HG02870 (cell line): Measurements from ENCODE around the gene MOXD1.
"Not testable (repeated sequence)": the region's sequence is repeated elsewhere in the genome, so short reads cannot be mapped to it uniquely, and the experiment has no call there.

Experiments
- ATAC-seq: cut with Tn5 transposase; IDR thresholded peaks from one replicate; pipeline ENCODE4 v1.9.1; 2021; ENCODE audit warnings: mild to moderate bottlenecking, moderate library complexity; ENCODE audit not compliant: unreplicated experiment

The MOXD1 gene

DNA sequence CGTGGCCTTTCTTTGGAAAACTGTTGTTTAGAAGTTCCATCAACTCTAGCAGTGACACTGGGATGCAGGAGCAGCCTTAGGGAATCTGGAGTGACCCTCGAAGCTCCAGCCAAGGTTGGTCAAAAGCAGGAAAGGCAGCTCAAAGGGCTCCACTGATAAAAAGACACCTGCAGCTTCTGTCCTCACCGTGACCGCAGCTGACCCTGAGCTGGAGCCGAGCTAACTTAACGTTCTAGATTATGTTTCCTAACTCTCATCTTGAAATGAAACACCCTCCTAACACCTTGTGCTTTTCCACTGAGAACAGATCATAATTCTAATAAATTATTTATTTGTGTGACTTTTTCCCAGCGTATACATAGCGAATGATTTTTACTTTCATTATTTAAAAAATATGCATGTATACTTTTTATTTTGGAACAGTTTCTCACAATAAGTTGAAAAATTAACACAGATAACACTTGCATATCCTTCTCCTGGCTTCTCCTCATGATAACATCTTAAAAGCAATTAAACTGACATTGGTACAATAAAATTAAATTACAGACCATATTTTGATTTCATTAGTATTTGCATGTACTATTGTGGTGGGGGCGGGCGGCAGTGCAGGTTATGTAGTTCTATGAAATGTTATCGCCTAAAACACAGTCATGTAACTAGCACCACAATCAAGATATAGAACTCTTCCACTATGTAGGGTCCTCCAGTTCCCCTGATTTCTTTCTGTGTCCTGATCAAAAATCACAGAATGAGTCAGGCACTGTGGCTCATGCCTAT, 116.1 kb downstream of the MOXD1 start:
- ATAC-seq: no peak

DNA sequence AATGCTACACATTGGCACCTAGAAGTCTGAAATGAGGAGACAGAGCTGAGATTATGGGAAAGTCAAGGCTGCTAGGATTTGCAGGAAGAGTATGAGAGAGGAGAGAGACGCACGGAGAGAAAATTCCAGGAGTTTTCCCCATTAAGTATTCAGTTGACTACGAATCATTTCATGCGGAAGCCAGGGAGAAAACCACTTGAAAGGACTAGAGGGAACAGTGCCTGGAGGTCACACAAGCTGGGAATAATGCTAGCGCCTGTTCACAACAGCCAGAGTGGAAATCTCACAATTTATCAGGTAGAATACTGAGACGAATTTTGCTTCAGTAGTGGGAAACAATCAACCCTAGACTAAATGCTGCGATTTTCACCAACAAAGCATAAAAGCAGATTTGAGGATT, 118.6 kb downstream of the MOXD1 start:
- no peak for ATAC-seq

DNA sequence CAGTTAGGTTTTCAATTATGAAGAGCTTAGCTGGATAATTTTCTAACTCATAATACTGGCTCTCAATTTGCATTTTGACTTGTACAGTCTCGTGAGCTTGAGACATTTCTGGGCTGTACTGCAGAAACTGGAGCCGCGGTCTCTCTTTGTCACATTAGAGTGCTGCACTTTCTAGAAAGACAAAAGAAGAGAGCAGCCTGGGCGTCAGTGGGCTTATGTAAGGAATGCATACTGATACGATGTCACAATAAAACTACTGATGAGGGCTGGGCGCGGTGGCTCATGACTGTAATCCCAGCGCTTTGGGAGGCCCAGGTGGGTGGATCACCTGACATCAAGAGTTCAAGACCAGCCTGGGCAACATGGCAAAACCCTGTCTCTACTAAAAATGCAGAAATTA, 120.8 kb downstream of the MOXD1 start:
- ATAC-seq: no peak

DNA sequence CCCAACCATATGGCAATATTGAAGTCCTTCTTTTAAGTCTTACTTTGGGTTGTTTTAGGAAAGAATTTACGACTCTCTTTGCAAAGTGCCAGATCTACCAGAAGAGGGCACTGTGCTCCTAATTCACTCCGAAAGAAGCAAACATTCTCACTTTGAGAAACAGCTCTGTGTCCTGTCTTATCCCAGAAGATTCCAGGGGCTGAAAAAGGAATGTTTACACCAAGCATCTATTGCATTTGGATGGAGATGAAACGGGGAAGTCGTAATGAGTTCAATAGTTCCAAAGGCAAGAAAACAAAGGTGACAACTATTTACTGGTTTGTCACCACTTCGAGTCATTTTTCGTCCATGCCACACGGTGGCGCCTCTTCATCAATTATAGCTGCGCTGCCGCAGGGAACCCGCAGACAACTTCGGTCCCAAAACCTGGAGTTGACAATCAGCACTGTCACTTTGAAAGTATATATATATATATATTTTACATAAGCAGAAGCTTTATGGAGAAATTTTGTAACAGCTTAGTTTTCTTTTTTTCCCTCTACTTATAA, 121.6 kb downstream of the MOXD1 start:
- peak; percentile 75 for ATAC-seq

DNA sequence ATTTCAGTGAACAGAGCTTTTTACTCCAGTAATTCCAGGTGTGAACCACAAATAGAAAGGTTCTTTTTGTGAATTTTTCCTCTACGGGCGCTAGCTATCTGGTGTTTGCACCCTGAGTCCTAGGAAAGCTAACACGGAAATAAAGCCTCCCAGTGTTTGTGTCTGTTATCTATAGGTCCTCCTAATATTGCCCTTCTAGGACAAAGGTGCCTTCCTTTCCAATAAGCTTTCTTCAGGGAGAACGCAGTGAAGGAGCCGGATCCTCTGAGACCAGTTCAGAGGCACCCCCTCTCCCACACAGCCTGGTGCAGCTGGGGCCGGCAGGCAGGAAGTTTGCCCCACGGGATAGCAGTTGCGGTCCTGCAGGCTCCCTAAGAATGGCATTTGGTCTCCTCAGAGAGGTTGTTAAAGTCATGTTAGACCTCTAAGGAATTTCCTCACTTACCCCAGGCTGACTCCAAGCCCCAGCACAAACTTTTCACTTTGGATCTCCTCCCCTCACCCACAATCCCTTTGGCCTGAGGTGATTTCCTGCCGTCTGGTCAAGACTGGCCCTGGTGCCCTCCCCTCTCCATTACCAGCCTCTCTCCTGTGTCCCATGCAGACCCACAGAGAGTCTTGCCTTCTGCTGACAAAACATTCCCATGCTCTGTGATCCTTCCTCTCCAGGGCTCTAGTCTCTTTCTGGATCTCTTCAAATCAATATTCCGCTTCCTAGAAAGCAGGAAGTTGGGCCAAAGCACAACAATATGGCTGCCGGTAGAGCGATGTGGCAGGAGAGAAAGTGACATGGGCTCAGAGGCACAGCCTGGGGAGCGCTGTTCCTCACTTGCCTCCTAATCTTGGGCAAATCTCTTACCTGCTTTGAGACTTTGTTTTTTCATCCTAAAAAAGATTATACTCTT, 126.0 kb downstream of the MOXD1 start:
- no peak for ATAC-seq

DNA sequence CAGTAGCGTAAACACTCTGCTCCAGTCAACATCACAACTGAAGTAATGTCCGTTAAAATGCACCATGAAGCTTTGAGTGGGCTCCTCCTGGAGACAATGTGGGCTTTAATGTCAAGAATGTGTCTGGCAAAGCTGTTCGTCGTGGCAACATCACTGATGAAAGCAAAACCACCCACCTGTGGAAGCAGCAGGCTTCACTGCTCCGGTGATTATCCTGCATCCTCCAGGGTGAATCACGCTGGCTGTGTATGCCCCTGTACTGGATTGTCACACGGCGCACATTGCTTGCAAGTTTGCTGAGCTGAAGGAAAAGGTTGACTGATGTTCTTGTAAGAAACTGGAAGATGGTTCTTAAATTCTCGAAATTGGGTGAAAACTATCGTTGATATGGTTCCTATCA, 128.5 kb downstream of the MOXD1 start:
- no peak for ATAC-seq

DNA sequence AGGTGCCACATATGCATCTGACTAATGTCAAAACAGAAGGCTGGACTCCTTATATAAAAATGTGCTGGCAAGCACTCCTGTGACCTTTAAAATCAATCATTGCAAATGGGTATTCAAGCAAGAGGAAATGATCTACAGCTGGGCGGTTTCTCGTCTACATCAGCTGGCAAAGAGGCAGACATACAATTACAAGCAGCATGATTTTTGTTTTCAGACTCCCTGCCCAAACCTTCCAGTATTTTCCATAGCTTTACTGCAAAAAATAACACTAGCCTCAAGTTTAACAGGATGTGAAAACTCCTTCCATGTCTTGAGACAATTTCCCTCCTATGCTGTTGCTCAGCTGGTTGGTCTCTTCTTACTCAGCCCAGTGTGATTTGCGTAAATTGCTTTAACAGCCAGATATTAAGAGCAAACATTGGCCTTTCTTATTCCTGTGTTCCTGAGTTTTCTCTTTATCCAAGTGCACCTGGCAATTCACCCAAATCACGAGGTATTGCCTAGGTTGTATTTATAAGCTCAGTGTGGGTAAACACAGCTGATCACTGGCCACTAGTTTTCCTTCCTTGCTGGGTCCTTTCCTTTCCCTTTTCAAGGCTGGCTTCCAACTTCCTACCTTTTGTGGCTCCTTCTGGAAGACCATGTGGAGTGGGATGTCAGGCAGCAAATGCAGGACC, 130.4 kb downstream of the MOXD1 start:
- no peak for ATAC-seq

DNA sequence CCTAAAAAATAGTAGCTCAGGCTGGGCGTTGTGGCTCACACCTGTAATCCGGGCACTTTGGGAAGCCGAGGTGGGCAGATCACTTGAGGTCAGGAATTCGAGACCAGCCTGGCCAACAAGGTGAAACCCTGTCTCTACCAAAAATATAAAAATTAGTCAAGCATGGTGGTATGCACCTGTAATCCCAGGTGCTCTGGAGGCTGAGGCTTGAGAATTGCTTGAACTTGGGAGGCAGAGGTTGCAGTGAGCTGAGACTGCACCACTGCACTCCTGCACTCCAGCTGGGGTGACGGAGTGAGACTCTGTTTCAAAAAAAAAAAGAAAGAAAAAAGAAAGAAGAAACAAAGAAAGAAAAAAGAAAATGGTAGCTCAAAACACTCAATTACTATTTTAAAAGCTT, 132.6 kb downstream of the MOXD1 start:
- not testable (repeated sequence) for ATAC-seq

DNA sequence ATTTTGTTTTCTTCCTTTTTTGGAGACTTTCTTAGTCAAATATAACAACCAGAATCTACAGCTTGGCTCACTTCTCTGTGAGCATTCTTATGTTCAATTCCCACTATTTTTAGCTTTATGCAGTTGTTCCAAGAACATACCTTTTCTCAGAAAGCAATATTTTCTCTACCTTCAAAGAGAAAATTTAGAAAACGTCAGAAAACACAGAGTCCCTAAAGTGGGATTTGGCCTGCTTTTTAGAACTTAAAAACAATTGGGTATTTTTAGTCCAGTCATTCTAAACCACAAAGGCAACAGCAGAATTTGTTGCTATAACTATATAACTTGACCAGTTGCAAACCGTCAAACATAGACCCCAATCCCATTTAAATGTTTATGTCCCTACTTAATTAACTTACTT, 133.1 kb downstream of the MOXD1 start:
- ATAC-seq: no peak

DNA sequence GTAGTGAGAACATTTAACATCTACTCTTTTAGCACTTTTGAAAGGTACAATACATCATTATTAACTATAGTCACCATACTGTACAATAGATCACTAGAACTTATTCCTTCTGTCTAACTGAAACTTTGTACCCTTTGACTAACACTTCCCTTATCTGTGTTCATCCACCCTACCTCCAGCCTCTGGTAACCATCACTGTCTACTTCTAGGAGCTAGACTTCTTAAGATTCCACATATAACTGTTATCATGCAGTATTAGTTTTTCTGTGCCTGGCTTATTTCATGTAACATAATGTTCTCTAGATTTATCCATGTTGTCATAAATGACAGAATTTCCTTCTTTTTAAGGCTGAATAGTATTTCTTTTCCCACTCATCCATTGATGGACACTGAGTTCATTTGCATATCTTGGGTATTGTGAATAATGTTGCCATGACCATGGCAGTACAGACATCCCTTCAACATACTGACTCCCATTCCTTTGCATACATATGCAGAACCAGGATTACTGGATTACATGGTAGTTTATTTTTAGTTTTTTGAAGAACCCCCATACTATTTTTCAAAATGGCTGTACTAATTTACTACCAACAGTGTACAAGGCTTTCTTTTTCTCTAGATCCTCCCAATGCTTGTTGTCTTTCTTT, 135.7 kb downstream of the MOXD1 start:
- no peak for ATAC-seq

DNA sequence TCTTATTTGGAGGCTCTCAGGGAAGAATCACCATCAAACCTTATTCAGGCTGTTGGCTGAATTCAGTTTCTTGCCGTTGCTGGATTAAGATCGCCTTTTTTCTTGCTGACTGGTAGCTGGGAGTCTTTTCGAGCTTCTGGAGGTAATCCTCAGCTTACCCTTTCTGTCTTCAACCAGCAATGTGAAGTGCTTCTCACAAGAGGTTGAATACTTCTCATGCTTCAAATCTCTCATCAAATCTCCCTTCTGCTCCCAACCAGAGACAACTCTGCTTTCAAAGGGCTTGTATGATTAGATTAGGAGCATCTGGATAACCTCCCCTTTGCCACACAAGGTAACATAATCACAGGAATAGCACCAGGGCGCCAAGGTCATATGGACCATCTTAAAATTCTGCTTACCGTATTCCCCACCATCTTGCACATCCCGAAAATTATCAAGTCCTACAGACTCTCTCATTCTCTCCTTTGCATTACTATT, 137.2 kb downstream of the MOXD1 start:
- no peak for ATAC-seq

DNA sequence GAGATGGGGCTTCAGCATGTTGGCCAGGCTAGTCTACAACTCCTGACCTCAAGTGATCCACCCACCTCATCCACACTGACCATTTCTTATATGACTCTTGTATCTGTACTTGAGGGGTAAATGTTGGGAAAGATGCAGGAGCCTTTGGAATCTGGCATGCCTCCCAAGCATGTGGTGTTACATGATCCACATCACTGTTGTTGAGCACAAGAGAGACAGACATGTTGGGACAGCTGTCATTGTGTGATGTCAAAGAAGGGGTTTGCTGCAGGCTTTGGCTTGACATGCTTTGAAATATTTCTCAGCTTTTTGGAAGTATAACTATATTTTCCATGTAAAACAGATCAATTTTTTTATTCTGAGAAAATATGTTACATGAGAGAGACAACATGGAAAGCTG, 139.9 kb downstream of the MOXD1 start:
- no peak for ATAC-seq

DNA sequence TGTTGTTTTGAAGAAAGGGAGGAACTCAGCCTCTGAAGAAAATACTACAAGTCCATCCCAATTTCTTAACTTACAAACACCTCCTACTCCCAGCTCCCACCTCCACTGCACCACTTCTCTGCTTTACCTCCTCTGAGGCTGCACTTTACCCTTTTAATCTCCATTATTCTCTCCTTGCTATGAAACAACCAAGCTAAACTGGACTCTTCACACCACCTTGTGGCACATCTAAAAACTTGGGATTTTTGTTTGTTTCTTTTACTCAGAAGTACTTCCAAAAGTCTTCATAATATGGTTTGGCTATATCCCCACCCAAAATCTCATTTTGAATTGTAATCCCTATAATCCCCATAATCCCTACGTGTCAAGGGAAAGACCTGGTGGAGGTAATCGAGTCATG, 142.2 kb downstream of the MOXD1 start:
- ATAC-seq: no peak

DNA sequence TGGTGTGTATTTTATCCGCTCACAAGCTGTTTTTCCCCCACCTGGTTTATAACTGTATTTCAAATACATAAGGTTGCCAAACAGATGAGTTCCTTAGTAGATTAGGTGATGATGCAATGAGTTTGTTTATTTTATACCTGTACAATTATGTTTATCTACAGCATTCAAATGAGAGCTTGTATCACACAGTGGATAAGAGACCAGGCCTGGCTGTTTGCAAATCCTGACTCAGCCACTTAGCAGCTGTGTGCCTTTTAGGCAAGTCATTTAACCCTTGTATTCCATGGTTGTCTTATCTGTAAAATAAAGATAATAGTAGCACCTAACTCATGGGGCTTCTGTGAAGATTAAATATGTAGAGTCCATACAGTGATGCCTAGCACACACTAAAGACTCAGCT, 143.7 kb downstream of the MOXD1 start:
- ATAC-seq: no peak

DNA sequence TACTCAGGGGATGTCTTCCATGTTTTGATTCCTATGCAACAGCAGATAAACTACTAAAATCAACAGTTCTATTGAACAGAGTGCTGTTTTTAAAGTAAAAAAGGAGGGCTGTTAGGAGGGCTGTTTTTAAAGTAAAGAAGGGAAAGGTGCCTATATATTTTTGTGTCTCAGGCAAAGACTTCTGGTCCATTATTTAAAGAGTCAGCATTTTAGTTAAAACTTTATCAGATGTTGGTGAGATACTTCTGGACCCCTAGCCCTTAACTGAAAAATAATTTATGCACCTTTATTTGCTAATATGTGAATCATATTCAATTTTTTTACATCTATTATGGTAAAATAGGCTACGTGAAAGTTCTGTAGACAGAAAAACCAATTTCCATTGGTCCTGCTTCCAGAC, 144.8 kb downstream of the MOXD1 start:
- ATAC-seq: no peak

DNA sequence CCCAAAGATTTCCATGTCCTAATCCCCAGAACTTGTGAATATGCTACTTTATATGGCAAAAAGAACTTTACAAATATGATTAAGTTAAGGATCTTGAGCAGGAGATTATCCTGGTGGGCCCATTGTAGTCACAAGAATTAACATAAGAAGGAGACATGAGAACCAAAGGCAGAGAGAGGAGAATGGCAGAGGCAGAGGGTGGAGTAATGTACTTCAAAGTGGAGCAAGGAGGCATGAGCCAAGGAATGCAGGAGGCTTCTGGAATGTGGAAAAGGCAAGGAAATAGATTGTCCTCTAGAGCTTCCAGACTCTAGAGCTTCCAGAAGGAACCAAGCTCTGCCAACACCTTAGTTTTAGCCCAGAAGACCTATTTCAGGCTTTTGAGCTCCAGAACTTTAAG, 147.4 kb downstream of the MOXD1 start:
- no peak for ATAC-seq

DNA sequence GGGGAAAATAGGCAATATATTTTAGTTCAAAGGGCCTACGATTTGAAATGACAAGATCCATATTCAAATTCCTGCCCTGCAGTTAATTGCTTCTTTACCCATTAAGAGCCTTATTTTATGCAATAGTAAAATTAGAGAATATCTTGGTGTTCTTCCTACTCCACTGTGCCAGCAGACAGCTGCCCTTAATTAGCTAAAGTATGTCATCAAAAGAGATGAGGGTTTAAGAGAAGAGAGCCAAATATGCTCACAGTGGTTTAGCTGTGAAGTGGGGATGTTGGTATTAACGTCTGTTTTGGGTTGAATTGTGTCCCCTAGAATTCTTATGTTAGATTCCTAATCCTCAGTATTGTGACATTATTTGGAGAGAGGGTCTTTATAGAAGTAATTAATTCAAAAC, 148.1 kb downstream of the MOXD1 start:
- no peak for ATAC-seq

DNA sequence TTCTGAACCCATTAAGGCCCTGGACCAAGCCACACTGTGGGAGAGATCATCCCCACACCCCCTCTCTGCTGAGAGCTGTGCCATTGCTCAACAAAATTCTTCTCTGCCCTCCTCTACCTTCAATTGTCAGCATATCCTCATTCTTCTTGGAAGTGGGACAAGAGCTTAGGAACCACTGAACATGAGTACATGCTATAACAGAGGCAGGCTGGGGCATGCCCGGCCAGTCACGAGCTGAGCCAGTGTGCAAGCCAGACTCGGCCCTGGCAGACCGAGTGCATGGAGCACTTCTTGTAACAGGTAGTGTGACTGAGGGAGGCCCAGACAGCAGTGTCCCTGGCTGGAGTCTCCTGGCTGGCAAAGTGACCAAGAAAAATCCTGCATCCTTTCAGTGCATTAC, 149.2 kb downstream of the MOXD1 start:
- no peak for ATAC-seq

DNA sequence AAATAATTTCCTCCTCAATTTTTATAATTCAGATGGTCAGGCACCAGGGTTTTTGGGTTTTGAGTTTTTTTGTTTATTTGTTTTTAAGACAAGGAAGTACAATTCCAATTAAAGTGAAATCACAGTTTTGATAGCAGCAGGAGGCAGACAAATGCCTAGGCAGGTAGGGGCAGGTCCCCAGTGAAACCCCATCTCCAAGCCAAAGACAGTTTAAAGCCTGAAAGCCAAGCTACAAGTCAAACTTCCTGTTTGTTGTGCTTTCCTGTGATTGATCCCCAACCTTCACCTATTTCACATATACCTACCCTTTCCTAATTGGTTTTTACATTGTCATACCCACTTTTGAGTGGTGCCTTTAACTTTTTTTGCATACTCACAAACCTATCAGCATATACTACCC, 149.6 kb downstream of the MOXD1 start:
- ATAC-seq: no peak

DNA sequence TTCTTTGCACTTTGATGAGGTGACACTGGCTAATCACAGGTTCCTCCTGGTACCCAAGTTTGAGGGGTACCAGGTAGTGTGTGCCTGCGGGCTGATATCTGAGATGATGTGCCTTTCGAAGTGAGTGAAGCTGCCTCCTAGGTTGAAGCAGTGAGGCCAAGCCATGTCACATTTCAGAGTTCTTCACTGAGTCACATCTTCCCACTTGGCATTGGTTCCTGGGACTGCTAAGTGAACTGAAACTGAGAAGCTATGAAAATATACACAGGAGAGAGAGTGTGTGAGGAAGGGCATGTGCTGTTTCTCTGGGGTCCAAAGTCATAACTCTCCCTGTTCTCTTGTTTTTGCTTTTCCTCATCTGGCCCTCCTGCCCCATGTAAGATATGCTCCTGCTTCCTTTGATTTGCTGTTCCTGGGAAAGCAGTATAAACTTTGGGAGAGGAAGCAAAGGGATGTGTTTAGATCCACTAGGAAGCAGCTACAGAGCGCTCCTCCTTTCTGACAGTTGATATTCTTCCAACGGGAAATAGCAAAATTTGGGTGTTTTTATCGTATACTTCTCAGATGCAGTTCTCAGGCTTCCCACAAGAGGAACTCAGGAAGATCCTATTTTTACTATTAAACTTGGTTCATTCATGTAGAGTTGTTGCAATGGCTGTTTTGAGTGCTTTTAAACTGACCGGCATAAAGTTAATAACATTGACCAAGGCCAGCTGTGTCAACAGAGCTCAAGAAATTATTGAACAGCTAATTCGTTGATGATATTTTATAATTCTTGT, 153.7 kb downstream of the MOXD1 start:
- no peak for ATAC-seq
